HepG2 (cell line): Measurements from ENCODE around the gene LST1. TPM values are rescaled to one million over a fixed set of nuclear protein-coding genes. Genes with fewer than 3 reads are reported as not detected.

ENCODE experiments used
- AHDC1 ChIP-seq: sonication (generic); formaldehyde crosslinking; IDR thresholded peaks from 2 replicates; pipeline ENCODE4 v1.5.1; 2020; ENCODE audit warnings: mild to moderate bottlenecking, missing genetic modification reagents, borderline replicate concordance
- BRCA1 ChIP-seq: sonication (generic); formaldehyde crosslinking; IDR thresholded peaks from 2 replicates; pipeline ENCODE4 v1.4.0; 2020; ENCODE audit warnings: missing genetic modification reagents
- FOXJ3 ChIP-seq: sonication (generic); formaldehyde crosslinking; IDR thresholded peaks from 2 replicates; pipeline ENCODE4 v1.4.0; 2020; ENCODE audit warnings: missing genetic modification reagents, mild to moderate bottlenecking, borderline replicate concordance
- MAF1 ChIP-seq: sonication (generic); formaldehyde crosslinking; IDR thresholded peaks from 2 replicates; pipeline ENCODE4 v1.5.0; 2020; ENCODE audit warnings: missing genetic modification reagents, borderline replicate concordance
- UBTF ChIP-seq: sonication (generic); formaldehyde crosslinking; IDR thresholded peaks from 2 replicates; pipeline ENCODE4 v1.4.0; 2020; ENCODE audit warnings: mild to moderate bottlenecking, missing genetic modification reagents
- ZNF441 ChIP-seq: sonication (generic); formaldehyde crosslinking; IDR thresholded peaks from 2 replicates; pipeline ENCODE4 v1.7.0; 2021; ENCODE audit warnings: missing genetic modification reagents, borderline replicate concordance
- ZNF468 ChIP-seq: sonication (generic); formaldehyde crosslinking; IDR thresholded peaks from 2 replicates; pipeline ENCODE4 v1.8.0; 2022; ENCODE audit warnings: mild to moderate bottlenecking, moderate library complexity, missing genetic modification reagents
- ZNF598 ChIP-seq: sonication (generic); formaldehyde crosslinking; IDR thresholded peaks from 2 replicates; pipeline ENCODE4 v1.5.1; 2020; ENCODE audit warnings: mild to moderate bottlenecking, missing genetic modification reagents, borderline replicate concordance
- polyA plus RNA-seq, 8 experiments: library from polyadenylated mRNA; depleted of rRNA in 3 of 8; stranded (reverse) in 7 of 8; unstranded in 1 of 8; fragments of >200 nt; fragmentation: Illumina TruSeq in 4 of 8; extraction: Trizol in 4 of 8; gene quantifications; 2 replicates each; pipeline versions ENCODE4 v1.2.1 to v1.2.3, GENCODE V29; 2011 to 2016; ENCODE audit warnings: low read depth in 4 of 8, missing spikeins in 1 of 8, mixed read lengths in 1 of 8; ENCODE audit not compliant: insufficient read depth in 1 of 8
- total RNA-seq, 5 experiments: library from RNA; depleted of rRNA; stranded (reverse); fragments of >200 nt; fragmentation: Illumina TruSeq; extraction: Trizol; gene quantifications; 2 replicates each; pipeline ENCODE4 v1.2.3, GENCODE V29; 2016; ENCODE audit warnings: low read depth in 1 of 5
- TF ChIP-seq, protein P1 (sequence below), 2 experiments: sonication (generic) in 1 of 2; formaldehyde crosslinking in 1 of 2; IDR thresholded peaks; 2 replicates each; pipeline versions ENCODE4 v1.4.0 to v1.6.1; 2016 to 2020; ENCODE audit warnings: borderline replicate concordance in 1 of 2, low read depth in 1 of 2, mild to moderate bottlenecking in 1 of 2, missing genetic modification reagents in 1 of 2
- TF ChIP-seq, protein P2 (sequence below): sonication (generic); formaldehyde crosslinking; conservative IDR thresholded peaks from 2 replicates; pipeline ENCODE4 v1.8.0; 2022; ENCODE audit warnings: missing genetic modification reagents
- TF ChIP-seq, protein P3 (sequence below): sonication (generic); formaldehyde crosslinking; IDR thresholded peaks from 2 replicates; pipeline ENCODE4 v1.4.0; 2020; ENCODE audit warnings: mild to moderate bottlenecking, missing genetic modification reagents

The LST1 gene
- total and polyA plus RNA-seq, 2 of the 13 experiments (the other 11 are each of a cell fraction or from before 2014, with no cell fraction given), result not detected

GRCh38 chr6:31580807-31581433, 5.2 kb upstream of the LST1 start (continued):
- TF ChIP-seq AHDC1 (no peak), UBTF (CRISPR knock-in tag) (peak; percentile 90), FOXJ3 (CRISPR knock-in tag) (0 out of 2 replicates have a peak, but pooled peaks have one; percentile 23), ZNF468 (CRISPR knock-in tag) (0 out of 2 replicates have a peak, but pooled peaks have one; percentile 40), BRCA1 (CRISPR knock-in tag) (peak; percentile 36; the same call in 1 of the 2 replicates), MAF1 (CRISPR knock-in tag) (no peak), ZNF598 (CRISPR knock-in tag) (peak; percentile 33; the same call in 1 of the 2 replicates), ZNF441 (CRISPR knock-in tag) (no peak; the same call in 1 of the 2 replicates)
- TF ChIP-seq, protein P1, sequence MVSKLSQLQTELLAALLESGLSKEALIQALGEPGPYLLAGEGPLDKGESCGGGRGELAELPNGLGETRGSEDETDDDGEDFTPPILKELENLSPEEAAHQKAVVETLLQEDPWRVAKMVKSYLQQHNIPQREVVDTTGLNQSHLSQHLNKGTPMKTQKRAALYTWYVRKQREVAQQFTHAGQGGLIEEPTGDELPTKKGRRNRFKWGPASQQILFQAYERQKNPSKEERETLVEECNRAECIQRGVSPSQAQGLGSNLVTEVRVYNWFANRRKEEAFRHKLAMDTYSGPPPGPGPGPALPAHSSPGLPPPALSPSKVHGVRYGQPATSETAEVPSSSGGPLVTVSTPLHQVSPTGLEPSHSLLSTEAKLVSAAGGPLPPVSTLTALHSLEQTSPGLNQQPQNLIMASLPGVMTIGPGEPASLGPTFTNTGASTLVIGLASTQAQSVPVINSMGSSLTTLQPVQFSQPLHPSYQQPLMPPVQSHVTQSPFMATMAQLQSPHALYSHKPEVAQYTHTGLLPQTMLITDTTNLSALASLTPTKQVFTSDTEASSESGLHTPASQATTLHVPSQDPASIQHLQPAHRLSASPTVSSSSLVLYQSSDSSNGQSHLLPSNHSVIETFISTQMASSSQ (IDR thresholded peaks at IDR 0.05; ENCODE audit: low read depth), result no peak
- TF ChIP-seq, protein P1 (CRISPR knock-in tag; IDR thresholded peaks at IDR 0.05; ENCODE audit: borderline replicate concordance), result peak; percentile 55; the same call in 1 of the 2 replicates
- TF ChIP-seq, protein P2, sequence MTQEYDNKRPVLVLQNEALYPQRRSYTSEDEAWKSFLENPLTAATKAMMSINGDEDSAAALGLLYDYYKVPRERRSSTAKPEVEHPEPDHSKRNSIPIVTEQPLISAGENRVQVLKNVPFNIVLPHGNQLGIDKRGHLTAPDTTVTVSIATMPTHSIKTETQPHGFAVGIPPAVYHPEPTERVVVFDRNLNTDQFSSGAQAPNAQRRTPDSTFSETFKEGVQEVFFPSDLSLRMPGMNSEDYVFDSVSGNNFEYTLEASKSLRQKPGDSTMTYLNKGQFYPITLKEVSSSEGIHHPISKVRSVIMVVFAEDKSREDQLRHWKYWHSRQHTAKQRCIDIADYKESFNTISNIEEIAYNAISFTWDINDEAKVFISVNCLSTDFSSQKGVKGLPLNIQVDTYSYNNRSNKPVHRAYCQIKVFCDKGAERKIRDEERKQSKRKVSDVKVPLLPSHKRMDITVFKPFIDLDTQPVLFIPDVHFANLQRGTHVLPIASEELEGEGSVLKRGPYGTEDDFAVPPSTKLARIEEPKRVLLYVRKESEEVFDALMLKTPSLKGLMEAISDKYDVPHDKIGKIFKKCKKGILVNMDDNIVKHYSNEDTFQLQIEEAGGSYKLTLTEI, result no peak
- TF ChIP-seq, protein P3, sequence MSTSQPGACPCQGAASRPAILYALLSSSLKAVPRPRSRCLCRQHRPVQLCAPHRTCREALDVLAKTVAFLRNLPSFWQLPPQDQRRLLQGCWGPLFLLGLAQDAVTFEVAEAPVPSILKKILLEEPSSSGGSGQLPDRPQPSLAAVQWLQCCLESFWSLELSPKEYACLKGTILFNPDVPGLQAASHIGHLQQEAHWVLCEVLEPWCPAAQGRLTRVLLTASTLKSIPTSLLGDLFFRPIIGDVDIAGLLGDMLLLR (CRISPR knock-in tag), result peak; percentile 58
